Measurements from ENCODE around the gene RAB3GAP1. TPM values are rescaled to one million over a fixed set of nuclear protein-coding genes. Genes with fewer than 3 reads are reported as not detected.

The RAB3GAP1 gene
- total RNA-seq, 1 experiment from 2014 or later: 32.0 TPM

GRCh38 chr2:135163901-135164300, 111.8 kb downstream of the RAB3GAP1 start:
- Histone ChIP-seq H3K4me1 (ENCODE audit: insufficient read depth, low read length) (no peaks in the 10 kb centered on the region; the same call in 1 of the 2 replicates), H3K9me3 (ENCODE audit: control insufficient read depth, low read depth, low read length) (no peaks in the 10 kb centered on the region), H2BK5ac (ENCODE audit: insufficient read length, low read length) (no peak overlapping the region), H2BK15ac (ENCODE audit: low read depth, low read length) (no peak overlapping the region), H3K27me3 (ENCODE audit: insufficient read depth, low read length) (no peaks in the 10 kb centered on the region), H2BK120ac (ENCODE audit: low read depth, low read length, poor library complexity, severe bottlenecking) (no peak overlapping the region), H3K14ac (ENCODE audit: insufficient read depth, low read length) (no peak overlapping the region), H4K20me1 (ENCODE audit: control insufficient read depth, insufficient read depth, insufficient read length) (no peaks in the 10 kb centered on the region), H2BK12ac (ENCODE audit: insufficient read length, low read depth, low read length) (no peak overlapping the region), H3K9ac (ENCODE audit: extremely low read depth, insufficient read length, low read length) (no peak overlapping the region), H3K4ac (ENCODE audit: low read depth, low read length) (no peak overlapping the region), H2BK20ac (ENCODE audit: low read depth, low read length, poor library complexity, severe bottlenecking) (no peak overlapping the region), H4K8ac (replicated peaks; ENCODE audit: insufficient read length, low read depth, low read length) (no peak overlapping the region), H3K23me2 (ENCODE audit: insufficient read length, low read depth, low read length, poor library complexity, severe bottlenecking) (no peaks in the 10 kb centered on the region), H3K4me2 (ENCODE audit: insufficient read depth, insufficient read length, low read length) (no peak overlapping the region), H4K5ac (ENCODE audit: insufficient read length, low read depth, low read length) (no peak overlapping the region), H2AK5ac (ENCODE audit: insufficient read length, low read length) (no peak overlapping the region), H4K91ac (ENCODE audit: insufficient read length, low read depth, low read length) (no peak overlapping the region), H3K56ac (ENCODE audit: insufficient read length, low read depth, low read length) (no peak overlapping the region), H3K18ac (ENCODE audit: insufficient read length, low read depth, low read length) (no peak overlapping the region), H2AFZ (ENCODE audit: low read length) (no peak overlapping the region), H3K23ac (ENCODE audit: insufficient read length, low read depth, low read length) (no peak overlapping the region), H3T11ph (ENCODE audit: low read length) (no peak overlapping the region), H3K79me2 (ENCODE audit: insufficient read depth, low read length) (no peaks in the 10 kb centered on the region), H3K27ac (ENCODE audit: insufficient read length, low read depth, low read length) (no peak overlapping the region), H3K79me1 (ENCODE audit: insufficient read depth, low read depth, low read length, poor library complexity, severe bottlenecking) (no peaks in the 10 kb centered on the region)
- peaks cover 22 to 57% (median 42%) of the 10 kb centered on the region in 3 experiments for H3K36me3 Mint-ChIP-seq (ENCODE audit: insufficient read depth in 1 of 3, low read depth in 3 of 3)
- peaks cover 3 to 8% of the 10 kb centered on the region in 2 experiments; a peak in 1 of 4 replicates for H3K4me1 Mint-ChIP-seq
- H3K9me3 Mint-ChIP-seq: no peaks in the 10 kb centered on the region
- DNase-seq: no peak
- no peak overlapping the region for H3K27ac Mint-ChIP-seq
- no peak overlapping the region for H3K4me3 Mint-ChIP-seq
- TF ChIP-seq CTCF (conservative IDR thresholded peaks at IDR 0.05): no peak
- H3K27me3 Mint-ChIP-seq (ENCODE audit: low read depth): no peaks in the 10 kb centered on the region
- no CpG with 5 or more reads among the region's 5 CpGs for WGBS (ENCODE audit: extremely low coverage, insufficient read length, low lambda C conversion rate)

All from H9 (cell line).